SU-DHL-6 (cell line): ENCODE measurements around the gene FOXK1.

Experiments used
- H2AFZ ChIP-seq: fragments of 200-600 bp; sonication (generic); 2 replicates; pipeline ENCODE4 v1.6.1; 2014; ENCODE audit warnings: low read depth, mild to moderate bottlenecking, moderate library complexity, mixed read lengths, antibody characterized with exemption, low read length; ENCODE audit not compliant: severe bottlenecking
- H3F3A ChIP-seq: fragments of 200-600 bp; shearing (Covaris generic); 2 replicates; pipeline ENCODE4 v1.6.0; 2016; ENCODE audit warnings: antibody characterized with exemption, mild to moderate bottlenecking; ENCODE audit not compliant: insufficient read depth
- H3K27ac ChIP-seq: fragments of 200-600 bp; sonication (generic); 2 replicates; pipeline ENCODE4 v1.5.1; 2016; ENCODE audit warnings: low read depth, mild to moderate bottlenecking, low read length, moderate library complexity, mixed read lengths
- H3K27me3 ChIP-seq: fragments of 200-600 bp; sonication (generic), shearing (Covaris generic); 2 replicates; pipeline ENCODE4 v1.6.0; 2014; ENCODE audit warnings: mild to moderate bottlenecking, low read length
- H3K36me3 ChIP-seq: fragments of 200-600 bp; sonication (generic); 2 replicates; pipeline ENCODE4 v1.6.1; 2014; ENCODE audit warnings: mild to moderate bottlenecking, low read length, mixed read lengths
- H3K4me2 ChIP-seq: fragments of 300-600, 200-600 bp; shearing (Covaris generic), sonication (generic); 2 replicates; pipeline ENCODE4 v1.6.0; 2014; ENCODE audit warnings: low read length, low read depth, mild to moderate bottlenecking; ENCODE audit not compliant: poor library complexity, severe bottlenecking
- H3K4me3 ChIP-seq: fragments of 200-600 bp; sonication (generic); 2 replicates; pipeline ENCODE4 v1.5.1; 2014; ENCODE audit warnings: antibody characterized with exemption, low read length, mild to moderate bottlenecking, mixed read lengths; ENCODE audit not compliant: insufficient read depth, poor library complexity, severe bottlenecking
- H3K79me2 ChIP-seq: fragments of 200-600 bp; sonication (generic); 2 replicates; pipeline ENCODE4 v1.6.1; 2014; ENCODE audit warnings: mild to moderate bottlenecking, low read length, moderate library complexity; ENCODE audit not compliant: insufficient read depth
- H3K9ac ChIP-seq: fragments of 200-600 bp; sonication (generic); 2 replicates; pipeline ENCODE4 v1.7.0; 2014; ENCODE audit warnings: mild to moderate bottlenecking, low read length
- H3K9me2 ChIP-seq: fragments of 200-600 bp; sonication (generic); replicated peaks from 2 replicates; pipeline ENCODE4 v1.6.1; 2014; ENCODE audit warnings: low read length; ENCODE audit not compliant: insufficient read depth
- H3K9me3 ChIP-seq: fragments of 200-600 bp; sonication (generic); 2 replicates; pipeline ENCODE4 v1.6.1; 2014; ENCODE audit warnings: low read length, mixed read lengths; ENCODE audit not compliant: insufficient read depth
- H4K20me1 ChIP-seq: fragments of 200-600 bp; sonication (generic); 2 replicates; pipeline ENCODE4 v1.6.1; 2014; ENCODE audit warnings: low read depth, mild to moderate bottlenecking, antibody characterized with exemption, low read length, moderate library complexity, mixed read lengths
- CTCF ChIP-seq: fragments of 200-600 bp; sonication (generic); IDR thresholded peaks from one replicate; pipeline ENCODE4 v1.5.1; 2017; ENCODE audit warnings: antibody characterized with exemption, mild to moderate bottlenecking, low read length, moderate library complexity; ENCODE audit not compliant: insufficient read depth, poor library complexity, severe bottlenecking
- EZH2phosphoT487 ChIP-seq: fragments of 200-600 bp; sonication (generic), shearing (Covaris generic); conservative IDR thresholded peaks from 2 replicates; pipeline ENCODE4 v1.6.1; 2018; ENCODE audit warnings: mild to moderate bottlenecking, antibody characterized with exemption, low read length, moderate library complexity, mixed read lengths

FOXK1 gene

GRCh38 chr7:4815121-4815520, 133.0 kb downstream of the FOXK1 start:
- no peaks in the 10 kb centered on the region for H3K79me2 ChIP-seq
- H3K27me3 ChIP-seq = no peaks in the 10 kb centered on the region
- H3K4me2 ChIP-seq = no peak overlapping the region
- H3K36me3 ChIP-seq = no peaks in the 10 kb centered on the region
- no peak overlapping the region for H3K27ac ChIP-seq
- H3K4me3 ChIP-seq = no peak overlapping the region
- H3K9ac ChIP-seq = no peak overlapping the region
- no peaks in the 10 kb centered on the region for H3K9me3 ChIP-seq
- H3F3A ChIP-seq = no peaks in the 10 kb centered on the region
- no peak overlapping the region for H2AFZ ChIP-seq
- no peaks in the 10 kb centered on the region for H3K9me2 ChIP-seq
- H4K20me1 ChIP-seq = no peaks in the 10 kb centered on the region
- TF ChIP-seq EZH2phosphoT487 (no peak), CTCF (no peak)

- Histone ChIP-seq H3K36me3 (no peaks in the 10 kb centered on the region), H3K27me3 (no peaks in the 10 kb centered on the region), H3K9me3 (no peaks in the 10 kb centered on the region), H3K9ac (no peak overlapping the region), H3K4me2 (no peak overlapping the region), H3K4me3 (no peak overlapping the region), H4K20me1 (no peaks in the 10 kb centered on the region), H3K79me2 (no peaks in the 10 kb centered on the region), H3K27ac (no peak overlapping the region), H2AFZ (no peak overlapping the region), H3F3A (no peaks in the 10 kb centered on the region), H3K9me2 (no peaks in the 10 kb centered on the region)
- TF ChIP-seq EZH2phosphoT487 (no peak), CTCF (no peak)
These were observed 133.7 kb downstream of the FOXK1 start for GRCh38 chr7:4815609-4816418.

GRCh38 chr7:4816419-4817080, 134.5 kb downstream of the FOXK1 start:
- Histone ChIP-seq H3K27me3 (no peaks in the 10 kb centered on the region), H3F3A (no peaks in the 10 kb centered on the region), H3K27ac (no peak overlapping the region), H3K36me3 (no peaks in the 10 kb centered on the region), H3K9me2 (no peaks in the 10 kb centered on the region), H2AFZ (no peak overlapping the region), H3K9ac (no peak overlapping the region), H3K4me3 (no peak overlapping the region), H3K4me2 (no peak overlapping the region), H4K20me1 (no peaks in the 10 kb centered on the region), H3K9me3 (no peaks in the 10 kb centered on the region), H3K79me2 (no peaks in the 10 kb centered on the region)
- TF ChIP-seq CTCF = no peak
- no peak for TF ChIP-seq EZH2phosphoT487
